Measurements from ENCODE around the gene GNG14.

GNG14 gene

DNA sequence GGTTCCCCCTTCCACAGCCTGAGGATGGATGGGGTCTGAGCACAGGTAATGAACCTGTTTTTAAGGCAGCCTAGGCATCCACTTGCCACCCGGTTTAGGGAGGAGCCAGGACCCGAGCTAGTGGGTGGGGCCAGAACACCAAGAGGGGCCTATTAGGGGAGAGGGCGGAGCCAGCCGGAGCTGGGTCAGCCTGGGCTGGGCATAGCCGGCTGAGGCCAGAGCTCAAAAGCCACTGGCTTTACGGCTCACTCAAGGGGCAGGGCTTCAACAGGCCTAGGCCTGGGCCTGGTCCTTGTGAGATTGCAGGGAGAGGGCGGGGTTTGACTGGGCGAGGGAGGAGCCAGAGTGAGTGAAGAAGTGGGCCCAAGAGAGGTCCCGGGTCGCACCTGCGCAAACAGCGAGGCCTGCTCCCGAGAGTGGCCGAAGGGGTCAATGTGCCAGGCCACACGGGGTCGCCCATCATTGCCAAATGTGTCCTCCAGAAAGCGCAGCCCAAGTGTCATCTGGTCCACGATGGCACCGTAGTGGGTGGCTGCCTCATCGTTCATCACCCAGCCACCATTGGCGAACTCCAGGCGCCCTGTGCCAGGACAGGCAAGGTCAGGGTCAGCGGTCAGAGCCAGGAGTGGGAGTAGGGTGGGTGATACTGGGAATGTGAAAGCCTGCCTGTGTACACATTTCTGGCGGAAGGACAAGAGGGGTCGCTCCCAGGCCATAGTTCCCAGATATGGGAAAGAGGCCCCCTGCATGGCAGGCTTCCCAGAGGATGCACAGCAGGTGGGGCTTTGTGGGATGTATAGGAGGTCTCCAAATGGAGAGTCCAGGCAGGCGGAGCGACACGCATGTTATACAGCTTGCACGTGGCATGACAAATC lies 23.2 kb upstream of the GNG14 start:
- no peak for TF ChIP-seq CTCF (conservative IDR thresholded peaks at IDR 0.05; ENCODE audit: low read length)
- TF ChIP-seq EZH2phosphoT487 (IDR thresholded peaks at IDR 0.05; ENCODE audit: borderline replicate concordance), result no peak
- Histone ChIP-seq H3K9ac (ENCODE audit: low read depth, low read length, poor library complexity, severe bottlenecking) (no peak overlapping the region), H3K4me1 (ENCODE audit: insufficient read depth, low read length, poor library complexity, severe bottlenecking) (peaks cover 25% of the 10 kb centered on the region), H3K9me3 (ENCODE audit: insufficient read depth, low read depth, low read length) (no peaks in the 10 kb centered on the region), H3K4me2 (ENCODE audit: low read depth, low read length, poor library complexity, severe bottlenecking) (no peak overlapping the region), H3K36me3 (ENCODE audit: insufficient read depth, low read length) (peaks cover 4% of the 10 kb centered on the region; the same call in 1 of the 2 replicates), H3K4me3 (ENCODE audit: low read length, poor library complexity, severe bottlenecking) (no peak overlapping the region), H2AFZ (ENCODE audit: low read length) (no peak overlapping the region), H4K20me1 (ENCODE audit: insufficient read depth, low read length, poor library complexity, severe bottlenecking) (peaks cover 13% of the 10 kb centered on the region), H3K79me2 (ENCODE audit: insufficient read depth, low read length) (peaks cover 27% of the 10 kb centered on the region), H3F3A (ENCODE audit: low read depth) (no peaks in the 10 kb centered on the region), H3K9me2 (replicated peaks; ENCODE audit: low read depth, low read length) (no peaks in the 10 kb centered on the region), H3K27me3 (ENCODE audit: insufficient read depth, low read length, poor library complexity, severe bottlenecking) (no peaks in the 10 kb centered on the region)

GRCh38 chr19:12665281-12665573 lies 22.6 kb upstream of the GNG14 start:
- Histone ChIP-seq H3F3A (ENCODE audit: low read depth) (no peaks in the 10 kb centered on the region), H4K20me1 (ENCODE audit: insufficient read depth, low read length, poor library complexity, severe bottlenecking) (peaks cover 13% of the 10 kb centered on the region), H3K4me3 (ENCODE audit: low read length, poor library complexity, severe bottlenecking) (no peak overlapping the region), H3K4me2 (ENCODE audit: low read depth, low read length, poor library complexity, severe bottlenecking) (peak overlapping the region; percentile 90), H3K9me2 (replicated peaks; ENCODE audit: low read depth, low read length) (no peaks in the 10 kb centered on the region), H3K9me3 (ENCODE audit: insufficient read depth, low read depth, low read length) (no peaks in the 10 kb centered on the region), H3K79me2 (ENCODE audit: insufficient read depth, low read length) (peaks cover 32% of the 10 kb centered on the region), H3K4me1 (ENCODE audit: insufficient read depth, low read length, poor library complexity, severe bottlenecking) (peaks cover 25% of the 10 kb centered on the region), H3K9ac (ENCODE audit: low read depth, low read length, poor library complexity, severe bottlenecking) (peak overlapping the region; percentile 86), H3K36me3 (ENCODE audit: insufficient read depth, low read length) (peaks cover 4% of the 10 kb centered on the region; the same call in 1 of the 2 replicates), H2AFZ (ENCODE audit: low read length) (no peak overlapping the region), H3K27me3 (ENCODE audit: insufficient read depth, low read length, poor library complexity, severe bottlenecking) (no peaks in the 10 kb centered on the region)
- no peak for TF ChIP-seq EZH2phosphoT487 (IDR thresholded peaks at IDR 0.05; ENCODE audit: borderline replicate concordance)

DNA sequence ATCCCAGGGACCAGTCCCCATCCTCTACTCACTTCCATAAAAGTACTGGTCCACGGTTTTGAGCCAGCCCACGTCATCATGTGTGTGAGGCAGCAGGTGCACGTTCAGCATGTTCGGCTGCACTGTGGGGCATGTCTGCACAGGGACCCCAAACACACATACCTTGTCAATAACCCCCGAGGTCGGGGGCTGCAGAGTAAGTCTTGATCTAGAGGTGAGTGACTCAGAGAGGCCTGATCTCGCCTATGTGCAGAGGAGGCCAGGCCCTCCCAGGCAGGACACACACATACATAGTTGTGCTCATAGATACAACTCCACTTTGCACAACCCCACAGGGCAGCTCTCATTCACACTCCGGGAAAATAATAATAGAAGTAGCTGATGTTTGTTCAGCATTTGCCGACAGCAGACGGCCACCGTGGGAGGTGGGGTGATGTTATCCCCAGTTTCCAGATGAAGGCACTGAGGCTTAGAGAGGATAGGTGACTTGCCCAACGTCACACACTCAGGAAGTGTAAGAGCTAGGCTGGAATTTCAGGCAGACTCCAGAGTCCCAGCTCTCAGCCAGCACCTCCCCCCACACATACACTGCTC lies 22.0 kb upstream of the GNG14 start:
- peak overlapping the region; percentile 86 for H3K9ac ChIP-seq (ENCODE audit: low read depth, low read length, poor library complexity, severe bottlenecking)
- no peaks in the 10 kb centered on the region for H3K27me3 ChIP-seq (ENCODE audit: insufficient read depth, low read length, poor library complexity, severe bottlenecking)
- peaks cover 13% of the 10 kb centered on the region for H4K20me1 ChIP-seq (ENCODE audit: insufficient read depth, low read length, poor library complexity, severe bottlenecking)
- H3F3A ChIP-seq (ENCODE audit: low read depth), result no peaks in the 10 kb centered on the region
- TF ChIP-seq EZH2phosphoT487 (IDR thresholded peaks at IDR 0.05; ENCODE audit: borderline replicate concordance), result no peak
- no peak for TF ChIP-seq CTCF (conservative IDR thresholded peaks at IDR 0.05; ENCODE audit: low read length)
- peak overlapping the region; percentile 90 for H3K4me2 ChIP-seq (ENCODE audit: low read depth, low read length, poor library complexity, severe bottlenecking)
- peak overlapping the region; percentile 89 for H3K4me3 ChIP-seq (ENCODE audit: low read length, poor library complexity, severe bottlenecking)
- H3K36me3 ChIP-seq (ENCODE audit: insufficient read depth, low read length), result peaks cover 4% of the 10 kb centered on the region; the same call in 1 of the 2 replicates
- H3K4me1 ChIP-seq (ENCODE audit: insufficient read depth, low read length, poor library complexity, severe bottlenecking), result peaks cover 25% of the 10 kb centered on the region
- no peaks in the 10 kb centered on the region for H3K9me2 ChIP-seq (replicated peaks; ENCODE audit: low read depth, low read length)
- no peaks in the 10 kb centered on the region for H3K9me3 ChIP-seq (ENCODE audit: insufficient read depth, low read depth, low read length)
- no peak overlapping the region; the same call in 1 of the 2 replicates for H2AFZ ChIP-seq (ENCODE audit: low read length)
- H3K79me2 ChIP-seq (ENCODE audit: insufficient read depth, low read length), result peaks cover 38% of the 10 kb centered on the region
